Fibroblast of the aortic adventitia (primary cell): ENCODE data around the gene FARP2. TPM values are rescaled to one million over a fixed set of nuclear protein-coding genes. Genes with fewer than 3 reads are reported as not detected.

Source experiments
- DNase-seq: peaks from one replicate; pipeline ENCODE4 v3.0.0-alpha.2; 2010; ENCODE audit warnings: low read depth
- H3K4me3 ChIP-seq: 2 replicates; pipeline ENCODE4 v1.5.1; 2011; ENCODE audit warnings: low read depth, mild to moderate bottlenecking, control low read depth, low read length, moderate library complexity
- CTCF ChIP-seq: IDR thresholded peaks from 2 replicates; pipeline ENCODE4 v1.5.1; 2011; ENCODE audit warnings: mild to moderate bottlenecking, low read length, control low read depth, inconsistent platforms; ENCODE audit not compliant: insufficient read depth
- total RNA-seq: library from RNA; depleted of rRNA; stranded (reverse); fragments of >200 nt; gene quantifications from 2 replicates; pipeline ENCODE4 v1.2.3, GENCODE V29; 2012; ENCODE audit warnings: low replicate concordance

FARP2 gene
- total RNA-seq, 1 donor = 41.0 TPM

DNA sequence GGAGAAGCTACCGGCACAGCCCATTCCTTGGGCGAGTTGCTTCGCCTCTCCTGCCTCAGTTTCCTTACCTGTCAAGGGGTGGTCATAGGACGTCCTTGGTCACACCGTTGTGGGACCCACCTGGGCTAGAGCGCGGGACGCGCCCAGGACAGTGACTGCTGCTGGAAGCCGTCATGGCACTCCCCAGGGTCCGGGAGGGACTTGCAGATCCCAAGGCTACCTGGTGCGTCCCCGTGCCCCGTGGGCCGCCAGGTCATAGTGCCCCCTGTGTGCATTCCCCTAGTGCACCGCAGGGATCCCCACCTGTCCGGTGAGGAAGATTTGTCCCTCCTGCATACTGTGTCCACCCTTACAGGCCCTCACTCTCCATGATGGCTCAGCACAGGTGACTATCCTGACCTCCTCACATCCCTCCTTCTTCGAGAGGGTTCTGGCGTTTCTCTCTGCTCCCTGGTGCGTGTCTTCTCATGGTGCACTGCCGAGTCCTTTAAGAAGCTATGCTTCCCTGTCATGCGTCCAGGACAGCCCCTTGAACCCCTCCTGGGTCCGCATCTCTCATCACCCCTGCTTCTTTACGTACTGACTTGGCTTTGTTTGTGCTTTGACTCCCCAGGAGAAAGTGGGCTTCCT is 153.2 kb downstream of the FARP2 start:
- TF ChIP-seq CTCF = no peak
- peak overlapping the region; percentile 73 for H3K4me3 ChIP-seq
- no peak for DNase-seq

GRCh38 chr2:241511091-241511741 is 155.1 kb downstream of the FARP2 start:
- no peak overlapping the region for H3K4me3 ChIP-seq
- DNase-seq = no peak
- no peak for TF ChIP-seq CTCF

DNA sequence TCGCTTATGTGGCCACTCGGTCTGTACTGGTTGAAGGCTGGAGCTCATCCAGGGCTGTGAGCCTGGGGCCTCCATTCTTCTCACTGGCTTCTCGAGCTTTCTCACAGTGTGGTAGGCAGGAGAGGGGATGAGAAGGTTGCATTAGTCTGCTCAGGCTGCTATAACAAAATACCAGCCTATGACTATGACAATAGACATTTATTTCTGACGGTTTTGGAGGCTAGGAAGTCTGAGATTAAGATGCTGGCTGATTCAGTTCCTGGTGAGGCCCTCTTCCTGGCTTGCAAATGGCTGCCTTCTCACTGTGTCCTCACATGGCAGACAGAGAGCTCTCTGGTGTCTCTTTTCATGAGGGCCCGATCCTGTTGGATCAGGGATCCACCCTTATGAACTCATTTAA is 158.5 kb downstream of the FARP2 start:
- H3K4me3 ChIP-seq = no peak overlapping the region
- no peak for DNase-seq
- no peak for TF ChIP-seq CTCF

GRCh38 chr2:241514986-241515737 is 159.1 kb downstream of the FARP2 start:
- DNase-seq = no peak
- TF ChIP-seq CTCF = no peak
- H3K4me3 ChIP-seq = no peak overlapping the region

DNA sequence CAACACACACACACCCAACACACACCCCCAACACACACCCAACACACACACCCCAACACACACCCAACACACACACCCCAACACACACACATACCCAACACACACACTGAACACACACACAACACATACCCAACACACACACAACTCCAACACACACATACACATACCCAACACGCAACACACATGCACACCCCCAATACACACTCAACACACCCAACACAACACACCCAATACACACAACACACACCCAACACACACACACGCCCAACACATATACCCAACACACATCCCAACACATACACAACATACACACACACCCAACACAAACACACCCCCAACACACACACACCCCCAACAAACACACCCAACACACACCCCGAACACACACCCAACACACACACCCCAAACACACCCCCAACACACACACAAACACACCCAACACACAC is 160.5 kb downstream of the FARP2 start:
- DNase-seq = no peak
- TF ChIP-seq CTCF = no peak
- H3K4me3 ChIP-seq = no peak overlapping the region

- DNase-seq = no peak
- no peak for TF ChIP-seq CTCF
- H3K4me3 ChIP-seq = no peak overlapping the region
Measured at GRCh38 chr2:241517297-241517696, 161.2 kb downstream of the FARP2 start.
